NCI-H526 (cell line): ENCODE data around the gene GNL3.
"Not testable (repeated sequence)": the region's sequence is repeated elsewhere in the genome, so short reads cannot be mapped to it uniquely, and the experiment has no call there.

Experiments used
- DNase-seq, 2 experiments: peaks; one replicate each; lab custom pipeline; 2025; lab: John Stamatoyannopoulos, UW

Gene GNL3

GRCh38 chr3:52685709-52686691 lies at the start of gene GNL3, which contains the start of gene PBRM1:
Gene GNL3, plus strand, starts transcription at chr3:52686032. Its CDS starts 61 bp downstream, at chr3:52686093.
Gene PBRM1, minus strand, starts transcription at chr3:52685913.
- peak; percentile 87 to 96 for DNase-seq

GRCh38 chr3:52636673-52637072 lies 49.2 kb upstream of the GNL3 start:
- DNase-seq = no peak

- no peak for DNase-seq
These were observed 40.3 kb upstream of the GNL3 start for GRCh38 chr3:52645549-52645948.

- DNase-seq = no peak
These were observed 36.2 kb upstream of the GNL3 start for GRCh38 chr3:52649461-52650210.

- no peak for DNase-seq
These were observed 35.4 kb upstream of the GNL3 start for GRCh38 chr3:52650439-52650838.

- DNase-seq = no peak
These were observed 34.2 kb upstream of the GNL3 start for GRCh38 chr3:52651592-52651991.

- DNase-seq = no peak
These were observed 29.9 kb upstream of the GNL3 start for GRCh38 chr3:52655895-52656294.

GRCh38 chr3:52660046-52660445 lies 25.8 kb upstream of the GNL3 start:
- DNase-seq = no peak

- DNase-seq = no peak
These were observed 22.7 kb upstream of the GNL3 start for GRCh38 chr3:52663098-52663497.

GRCh38 chr3:52670621-52671521 lies 15.0 kb upstream of the GNL3 start:
- DNase-seq = no peak

- no peak for DNase-seq
These were observed 14.2 kb upstream of the GNL3 start for GRCh38 chr3:52671676-52672075.

- not testable (repeated sequence) for DNase-seq
These were observed 9.6 kb upstream of the GNL3 start for GRCh38 chr3:52676201-52676600.

- no peak for DNase-seq
These were observed 7.3 kb upstream of the GNL3 start for GRCh38 chr3:52678265-52679198.

- no peak for DNase-seq
These were observed 6.7 kb upstream of the GNL3 start for GRCh38 chr3:52679199-52679538.

- no peak for DNase-seq
These were observed 6.0 kb upstream of the GNL3 start for GRCh38 chr3:52679811-52680210.

- DNase-seq = no peak
These were observed 4.2 kb upstream of the GNL3 start for GRCh38 chr3:52681596-52681995.

- DNase-seq = peak in 1 of 2 experiments; percentile 3
These were observed 3.8 kb upstream of the GNL3 start for GRCh38 chr3:52682016-52682415.

- DNase-seq = no peak
These were observed 2.2 kb upstream of the GNL3 start for GRCh38 chr3:52683611-52684010.

GRCh38 chr3:52684184-52684583 lies 1.6 kb upstream of the GNL3 start:
- DNase-seq = no peak

- peak; percentile 54 to 92 for DNase-seq
These were observed 535 bp upstream of the GNL3 start for GRCh38 chr3:52685285-52685708.

GRCh38 chr3:52688266-52688665 lies 2.4 kb downstream of the GNL3 start:
- no peak for DNase-seq
